GM10847 (cell line): ENCODE measurements around the gene CYP2B6.

Experiments
- POLR2A ChIP-seq: IDR thresholded peaks from 2 replicates; pipeline ENCODE4 v1.6.1; 2011; ENCODE audit not compliant: insufficient read length; ENCODE audit errors: extremely low read depth

The CYP2B6 gene

GRCh38 chr19:40990972-40991381, at the start of gene CYP2B6:
Gene CYP2B6 (plus strand): TSS chr19:40991282. CDS start chr19:40991306, 24 bp downstream.
- TF ChIP-seq POLR2A: no peak

- TF ChIP-seq POLR2A: no peak
These were observed 49.4 kb upstream of the CYP2B6 start for GRCh38 chr19:40941481-40942219.

- TF ChIP-seq POLR2A: no peak
These were observed 45.4 kb upstream of the CYP2B6 start for GRCh38 chr19:40945645-40946044.

GRCh38 chr19:40947114-40947513, 44.0 kb upstream of the CYP2B6 start:
- no peak for TF ChIP-seq POLR2A

- no peak for TF ChIP-seq POLR2A
These were observed 43.5 kb upstream of the CYP2B6 start for GRCh38 chr19:40947573-40947972.

- no peak for TF ChIP-seq POLR2A
These were observed 42.3 kb upstream of the CYP2B6 start for GRCh38 chr19:40948580-40949299.

GRCh38 chr19:40954573-40954972, 36.5 kb upstream of the CYP2B6 start:
- TF ChIP-seq POLR2A: no peak

GRCh38 chr19:40959338-40959737, 31.7 kb upstream of the CYP2B6 start:
- no peak for TF ChIP-seq POLR2A

GRCh38 chr19:40960062-40960685, 30.9 kb upstream of the CYP2B6 start:
- TF ChIP-seq POLR2A: no peak

- no peak for TF ChIP-seq POLR2A
These were observed 30.3 kb upstream of the CYP2B6 start for GRCh38 chr19:40960780-40961179.

GRCh38 chr19:40962460-40962961, 28.6 kb upstream of the CYP2B6 start:
- TF ChIP-seq POLR2A: no peak

- no peak for TF ChIP-seq POLR2A
These were observed 16.4 kb upstream of the CYP2B6 start for GRCh38 chr19:40974633-40975037.

- no peak for TF ChIP-seq POLR2A
These were observed 14.9 kb upstream of the CYP2B6 start for GRCh38 chr19:40976134-40976533.

GRCh38 chr19:40976724-40977123, 14.4 kb upstream of the CYP2B6 start:
- no peak for TF ChIP-seq POLR2A

GRCh38 chr19:40981591-40981990, 9.5 kb upstream of the CYP2B6 start:
- TF ChIP-seq POLR2A: no peak

GRCh38 chr19:40982594-40983101, 8.4 kb upstream of the CYP2B6 start:
- no peak for TF ChIP-seq POLR2A
